B cell (primary cell): ENCODE measurements around the gene SNTB2. TPM values are rescaled to one million over a fixed set of nuclear protein-coding genes. Genes with fewer than 3 reads are reported as not detected.

ENCODE experiments used
- ATAC-seq: fragments of 200-7000 bp; cut with Tn5 transposase; one replicate; pipeline ENCODE4 v1.10.0; 2021; ENCODE audit warnings: low read depth, mild to moderate bottlenecking, moderate number of reproducible peaks, moderate library complexity
- CTCF ChIA-PET: fragments of 350-600 bp; sonication (Branson Sonifier 250); formaldehyde crosslinking; loops from one replicate; lab custom pipeline; 2021; ENCODE audit warnings: antibody characterized with exemption, inconsistent platforms; lab: Charles Lee
- POLR2A ChIA-PET: fragments of 350-600 bp; sonication (Branson Sonifier 250); formaldehyde crosslinking; loops from one replicate; lab custom pipeline; 2021; ENCODE audit warnings: antibody characterized with exemption; lab: Charles Lee
- DNase-seq: peaks from one replicate; pipeline ENCODE4 v3.0.0; 2013
- H2AFZ ChIP-seq: 2 replicates; pipeline ENCODE4 v1.6.1; 2012; ENCODE audit warnings: mild to moderate bottlenecking, low read depth, low read length; ENCODE audit not compliant: insufficient read depth, poor library complexity, severe bottlenecking
- H3K27ac ChIP-seq, 2 donors: 1 replicate in 1 of 2; 2 replicates in 1 of 2; pipeline ENCODE4 v1.5.1; 2012 to 2013; ENCODE audit warnings: low read length in 2 of 2, mild to moderate bottlenecking in 2 of 2, moderate library complexity in 1 of 2
- H3K27me3 ChIP-seq, 4 experiments: fragments of 200-600 bp in 1 of 4; sonication (generic) in 1 of 4; replicated peaks in 1 of 4; 1 replicate in 2 of 4; 2 replicates in 2 of 4; pipeline versions ENCODE4 v1.6.1 to v1.7.0; 2013 to 2016; ENCODE audit warnings: low read length in 3 of 4, mild to moderate bottlenecking in 2 of 4, mixed read lengths in 1 of 4, moderate library complexity in 1 of 4; ENCODE audit not compliant: insufficient read depth in 4 of 4, control insufficient read depth in 3 of 4; ENCODE audit errors: control extremely low read depth in 1 of 4
- H3K36me3 ChIP-seq, 2 experiments: replicated peaks in 1 of 2; 1 replicate in 1 of 2; 2 replicates in 1 of 2; pipeline versions ENCODE4 v1.6.1 to v1.7.1; 2013; ENCODE audit warnings: low read length in 1 of 2; ENCODE audit not compliant: insufficient read depth in 2 of 2, control insufficient read depth in 1 of 2; ENCODE audit errors: control extremely low read depth in 1 of 2, extremely low read depth in 1 of 2
- H3K4me1 ChIP-seq, 2 donors: fragments of 200-600 bp in 1 of 2; sonication (generic) in 1 of 2; 1 replicate in 1 of 2; 2 replicates in 1 of 2; pipeline versions ENCODE4 v1.5.1 to v1.6.1; 2013 to 2017; ENCODE audit warnings: low read length in 2 of 2; ENCODE audit not compliant: control insufficient read depth in 2 of 2, insufficient read depth in 2 of 2
- H3K4me2 ChIP-seq: replicated peaks from 2 replicates; pipeline ENCODE3; 2012; ENCODE audit warnings: mild to moderate bottlenecking, low read depth, low read length; ENCODE audit not compliant: poor library complexity, severe bottlenecking
- H3K4me3 ChIP-seq, 5 experiments: fragments of 200-600 bp in 1 of 5; sonication (generic) in 1 of 5; 1 replicate in 3 of 5; 2 replicates in 2 of 5; pipeline versions ENCODE4 v1.5.1 to v1.7.0; 2011 to 2016; ENCODE audit warnings: low read length in 4 of 5, mild to moderate bottlenecking in 4 of 5, low read depth in 2 of 5, control low read depth in 1 of 5, moderate library complexity in 1 of 5; ENCODE audit not compliant: insufficient read depth in 1 of 5; ENCODE audit errors: control extremely low read depth in 1 of 5, extremely low read depth in 1 of 5
- H3K79me2 ChIP-seq: fragments of 200-600 bp; sonication (generic); one replicate; pipeline ENCODE4 v1.6.0; 2016; ENCODE audit warnings: low read length; ENCODE audit not compliant: control insufficient read depth, insufficient read depth
- H3K9ac ChIP-seq: fragments of 200-600 bp; sonication (generic); 2 replicates; pipeline ENCODE4 v1.6.1; 2017; ENCODE audit warnings: mild to moderate bottlenecking, low read length, moderate library complexity
- H3K9me3 ChIP-seq, 3 donors: one replicate each; pipeline versions ENCODE4 v1.6.1 to v1.7.1; 2013; ENCODE audit warnings: low read length in 2 of 3; ENCODE audit not compliant: control insufficient read depth in 2 of 3, insufficient read depth in 1 of 3; ENCODE audit errors: control extremely low read depth in 1 of 3
- H4K20me1 ChIP-seq: 2 replicates; pipeline ENCODE4 v1.6.0; 2012; ENCODE audit warnings: mild to moderate bottlenecking, low read length; ENCODE audit not compliant: insufficient read depth, control insufficient read depth, poor library complexity, severe bottlenecking
- H3K27ac Mint-ChIP-seq: one replicate; pipeline ENCODE4 v1.8.0; 2021; ENCODE audit warnings: mixed read lengths
- H3K27me3 Mint-ChIP-seq: one replicate; pipeline ENCODE4 v1.8.0; 2021; ENCODE audit warnings: mixed read lengths
- H3K4me1 Mint-ChIP-seq: one replicate; pipeline ENCODE4 v1.8.0; 2021; ENCODE audit warnings: mixed read lengths
- H3K4me3 Mint-ChIP-seq: one replicate; pipeline ENCODE4 v1.8.0; 2021; ENCODE audit warnings: mixed read lengths
- H3K9me3 Mint-ChIP-seq: one replicate; pipeline ENCODE4 v1.8.0; 2022; ENCODE audit warnings: mixed read lengths; ENCODE audit not compliant: insufficient read depth
- CTCF ChIP-seq: fragments of 200-600 bp; IDR thresholded peaks from one replicate; pipeline ENCODE4 v1.8.0; 2022; ENCODE audit warnings: antibody characterized with exemption, mild to moderate bottlenecking
- EZH2 ChIP-seq: IDR thresholded peaks from 2 replicates; pipeline ENCODE4 v1.6.1; 2012; ENCODE audit warnings: borderline replicate concordance, low read depth, mild to moderate bottlenecking, moderate library complexity, low read length; ENCODE audit not compliant: insufficient read depth, poor library complexity, severe bottlenecking
- WGBS: methylation state at CpG from one replicate; pipeline ENCODE4 v1.1.5; 2013; ENCODE audit warnings: missing lambda C conversion rate; ENCODE audit not compliant: insufficient coverage; 5-methylcytosine and 5-hydroxymethylcytosine counted together
- intact Hi-C: fragments of 100-400 bp; cut with micrococcal nuclease; formaldehyde crosslinking; loops from one replicate; pipeline ENCODE4 v1.10.0; 2022
- polyA plus RNA-seq: library from polyadenylated mRNA; depleted of rRNA; stranded (reverse); fragments of >200 nt; gene quantifications from 2 replicates; pipeline ENCODE4 v1.2.3, GENCODE V29; 2012
- total RNA-seq, 2 donors: library from RNA; stranded (reverse); fragments of 120-200 nt in 1 of 2; gene quantifications; 1 replicate in 1 of 2; 2 replicates in 1 of 2; pipeline versions ENCODE4 v1.2.3 to v1.2.4, GENCODE V29; 2013 to 2022

Gene SNTB2
- total and polyA plus RNA-seq, 2 donors (not counting 1 experiment from before 2014, with no cell fraction given) = 3.8 to 16.2 TPM

- H3K79me2 ChIP-seq = peaks cover 8% of the 10 kb centered on the region
- H3K4me1 Mint-ChIP-seq = peaks cover 30% of the 10 kb centered on the region
- DNase-seq (no peak), ATAC-seq (no peak)
- no peak overlapping the region for H3K4me2 ChIP-seq
- ChIA-PET POLR2A (interaction anchor here (0.6 kb wide), 1 partner anchor 137 kb away, joined by 9 read pairs; no protein-coding TSS in a partner anchor), CTCF (interaction anchor here (1.0 to 1.2 kb wide), 2 partner anchors 14 to 95 kb away, joined by 3 to 4 read pairs; no protein-coding TSS in a partner anchor)
- peaks cover 13% of the 10 kb centered on the region for H4K20me1 ChIP-seq
- H3K27ac ChIP-seq = no peak overlapping the region
- H3K4me1 ChIP-seq = peaks cover 17 to 29% of the 10 kb centered on the region in 2 donors
- H3K4me3 Mint-ChIP-seq = no peak overlapping the region
- TF ChIP-seq EZH2 = no peak
- TF ChIP-seq CTCF = no peak
- WGBS = 100% methylated on average over 1 of the region's 2 CpGs
- H3K9me3 Mint-ChIP-seq = no peaks in the 10 kb centered on the region
- H3K9ac ChIP-seq = no peak overlapping the region
- no peak overlapping the region for H2AFZ ChIP-seq
- no peaks in the 10 kb centered on the region for H3K9me3 ChIP-seq
- H3K36me3 ChIP-seq = no peaks in the 10 kb centered on the region
- H3K27me3 Mint-ChIP-seq = no peaks in the 10 kb centered on the region
- no peak overlapping the region for H3K27ac Mint-ChIP-seq
- intact Hi-C loops = no loop called here
- no peaks in the 10 kb centered on the region for H3K27me3 ChIP-seq
- H3K4me3 ChIP-seq = no peak overlapping the region
Measured at GRCh38 chr16:69190046-69190588, 3.2 kb downstream of the SNTB2 start.

GRCh38 chr16:69190598-69190997 lies 3.6 kb downstream of the SNTB2 start:
- no peaks in the 10 kb centered on the region for H3K36me3 ChIP-seq
- H3K79me2 ChIP-seq = peaks cover 8% of the 10 kb centered on the region
- no peak overlapping the region for H3K9ac ChIP-seq
- peaks cover 13% of the 10 kb centered on the region for H4K20me1 ChIP-seq
- H2AFZ ChIP-seq = no peak overlapping the region
- no peaks in the 10 kb centered on the region for H3K27me3 ChIP-seq
- no peaks in the 10 kb centered on the region for H3K9me3 Mint-ChIP-seq
- POLR2A ChIA-PET = interaction anchor here (0.6 kb wide), 1 partner anchor 137 kb away, joined by 9 read pairs; no protein-coding TSS in a partner anchor
- intact Hi-C loops = no loop called here
- H3K27me3 Mint-ChIP-seq = no peaks in the 10 kb centered on the region
- CTCF ChIA-PET = interaction anchor here (0.6 to 1.0 kb wide), 3 partner anchors 66 to 281 kb away, joined by 3 to 4 read pairs (median 3); no protein-coding TSS in a partner anchor
- peaks cover 17 to 29% of the 10 kb centered on the region in 2 donors for H3K4me1 ChIP-seq
- H3K27ac ChIP-seq = no peak overlapping the region
- H3K9me3 ChIP-seq = no peaks in the 10 kb centered on the region
- ATAC-seq (no peak), DNase-seq (no peak)
- peaks cover 30% of the 10 kb centered on the region for H3K4me1 Mint-ChIP-seq
- no peak for TF ChIP-seq CTCF
- no peak for TF ChIP-seq EZH2
- no peak overlapping the region for H3K27ac Mint-ChIP-seq
- H3K4me2 ChIP-seq = no peak overlapping the region
- H3K4me3 Mint-ChIP-seq = no peak overlapping the region
- WGBS = 50% methylated on average over 2 of the region's 3 CpGs
- no peak overlapping the region for H3K4me3 ChIP-seq
